Endothelial cell of umbilical vein (primary cell): Measurements from ENCODE around the gene GATA6. TPM values are rescaled to one million over a fixed set of nuclear protein-coding genes. Genes with fewer than 3 reads are reported as not detected.

Experiments
- BruUV-seq: library from RNA; stranded (reverse); fragments of 400-500 nt; replicated peaks from 2 replicates; lab custom pipeline; 2021; lab: Mats Ljungman, UMichigan
- CTCF ChIA-PET: fragments of 300-600, 350-600 bp; sonication (Branson Sonifier 250); formaldehyde crosslinking; loops from one replicate; lab custom pipeline; 2021; ENCODE audit warnings: antibody characterized with exemption, inconsistent platforms; lab: Charles Lee
- POLR2A ChIA-PET: fragments of 300-600, 350-600 bp; sonication (Branson Sonifier 250); formaldehyde crosslinking; loops from one replicate; lab custom pipeline; 2021; ENCODE audit warnings: antibody characterized with exemption, inconsistent platforms; lab: Charles Lee
- DNase-seq: peaks from one replicate; pipeline ENCODE4 v3.0.0-alpha.2; 2011; ENCODE audit warnings: low read depth, low spot score
- FAIRE-seq: peaks from 2 replicates; lab custom pipeline; 2011; peaks lifted over from hg19 to GRCh38; lab: Jason Lieb, UNC
- H2AFZ ChIP-seq: 2 replicates; pipeline ENCODE4 v1.6.0; 2012; ENCODE audit warnings: low read depth, low read length, control low read depth, inconsistent platforms
- H3K27ac ChIP-seq: 2 replicates; pipeline ENCODE4 v1.5.1; 2011; ENCODE audit warnings: low read depth, mild to moderate bottlenecking, control low read depth, low read length, moderate library complexity; ENCODE audit not compliant: insufficient read depth
- H3K27me3 ChIP-seq, 2 experiments: 2 replicates each; pipeline versions ENCODE4 v1.6.0 to v1.6.1; 2011; ENCODE audit warnings: low read length in 2 of 2, mixed read lengths in 1 of 2; ENCODE audit not compliant: control insufficient read depth in 2 of 2, insufficient read depth in 2 of 2
- H3K36me3 ChIP-seq, 2 experiments: 2 replicates in 1 of 2; 3 replicates in 1 of 2; pipeline ENCODE4 v1.5.1; 2011; ENCODE audit warnings: low read length in 2 of 2, mild to moderate bottlenecking in 1 of 2, moderate library complexity in 1 of 2; ENCODE audit not compliant: control insufficient read depth in 2 of 2, insufficient read depth in 2 of 2; ENCODE audit errors: extremely low read depth in 1 of 2
- H3K4me1 ChIP-seq: 3 replicates; pipeline ENCODE4 v1.5.1; 2011; ENCODE audit warnings: mild to moderate bottlenecking, low read length; ENCODE audit not compliant: control insufficient read depth, insufficient read depth; ENCODE audit errors: extremely low read depth
- H3K4me2 ChIP-seq: 2 replicates; pipeline ENCODE4 v1.6.1; 2011; ENCODE audit warnings: low read length, control low read depth, mixed read lengths; ENCODE audit not compliant: insufficient read depth
- H3K4me3 ChIP-seq, 3 experiments: fragments of 200-600 bp in 1 of 3; sonication (generic), shearing (Covaris generic) in 1 of 3; replicated peaks in 1 of 3; 2 replicates each; pipeline ENCODE4 v1.5.1; 2011 to 2016; ENCODE audit warnings: control low read depth in 3 of 3, low read length in 3 of 3, mild to moderate bottlenecking in 2 of 3, inconsistent platforms in 1 of 3, low read depth in 1 of 3, moderate library complexity in 1 of 3; ENCODE audit not compliant: insufficient read depth in 1 of 3
- H3K79me2 ChIP-seq: 2 replicates; pipeline ENCODE4 v1.6.0; 2012; ENCODE audit warnings: low read length, inconsistent platforms; ENCODE audit not compliant: control insufficient read depth, insufficient read depth
- H3K9ac ChIP-seq: replicated peaks from 2 replicates; pipeline ENCODE3; 2011; ENCODE audit warnings: low read length, control low read depth; ENCODE audit not compliant: insufficient read depth; ENCODE audit errors: extremely low read depth
- H3K9me1 ChIP-seq: replicated peaks from 3 replicates; pipeline ENCODE4 v1.6.0; 2011; ENCODE audit warnings: mild to moderate bottlenecking, low read length; ENCODE audit not compliant: control insufficient read depth, insufficient read depth; ENCODE audit errors: extremely low read depth
- H3K9me3 ChIP-seq: replicated peaks from 2 replicates; pipeline ENCODE4 v1.5.1; 2012; ENCODE audit warnings: low read length, inconsistent platforms; ENCODE audit not compliant: control insufficient read depth, insufficient read depth
- H4K20me1 ChIP-seq: replicated peaks from 2 replicates; pipeline ENCODE3; 2011; ENCODE audit warnings: mild to moderate bottlenecking, low read length; ENCODE audit not compliant: control insufficient read depth, insufficient read depth; ENCODE audit errors: extremely low read depth
- CTCF ChIP-seq, 2 donors: IDR thresholded peaks; 1 replicate in 1 of 2; 2 replicates in 1 of 2; pipeline ENCODE4 v1.5.1; 2011; ENCODE audit warnings: low read length in 2 of 2, mild to moderate bottlenecking in 2 of 2, moderate library complexity in 2 of 2, control low read depth in 1 of 2, inconsistent platforms in 1 of 2, low read depth in 1 of 2; ENCODE audit not compliant: insufficient read depth in 1 of 2; ENCODE audit errors: extremely low read depth in 1 of 2
- EZH2 ChIP-seq: IDR thresholded peaks from 2 replicates; pipeline ENCODE4 v1.6.1; 2012; ENCODE audit warnings: borderline replicate concordance, low read depth, mild to moderate bottlenecking, moderate library complexity, low read length, inconsistent platforms; ENCODE audit not compliant: severe bottlenecking
- FOS ChIP-seq: IDR thresholded peaks from 2 replicates; pipeline ENCODE4 v1.6.1; 2011; ENCODE audit warnings: mild to moderate bottlenecking, low read length, moderate library complexity, borderline replicate concordance; ENCODE audit not compliant: insufficient read depth
- GATA2 ChIP-seq: IDR thresholded peaks from 2 replicates; pipeline ENCODE4 v1.7.0; 2011; ENCODE audit warnings: low read depth, mild to moderate bottlenecking, moderate library complexity, mixed read lengths, low read length; ENCODE audit not compliant: insufficient read length, insufficient read depth
- JUN ChIP-seq: IDR thresholded peaks from 2 replicates; pipeline ENCODE4 v1.6.1; 2011; ENCODE audit warnings: borderline replicate concordance, low read depth; ENCODE audit not compliant: insufficient read length, insufficient read depth
- MYC ChIP-seq: IDR thresholded peaks from one replicate; pipeline ENCODE4 v1.6.1; 2011; ENCODE audit warnings: mild to moderate bottlenecking, low read depth, low read length
- POLR2A ChIP-seq: IDR thresholded peaks from 2 replicates; pipeline ENCODE4 v1.6.1; 2012; ENCODE audit warnings: low read depth, mild to moderate bottlenecking, control low read depth, low read length
- POLR2AphosphoS5 ChIP-seq: IDR thresholded peaks from 2 replicates; pipeline ENCODE4 v1.6.1; 2012; ENCODE audit warnings: low read depth, mild to moderate bottlenecking, control low read depth, low read length, moderate library complexity; ENCODE audit not compliant: insufficient read depth
- dilution Hi-C: fragments of 300-500 bp; cut with MboI; formaldehyde crosslinking; loops from one replicate; pipeline ENCODE4 v1.15.0; 2019; ENCODE audit warnings: low sequenced_read_pairs; ENCODE audit not compliant: extremely low pct_ligation_motif_present
- intact Hi-C: fragments of 100-400 bp; cut with micrococcal nuclease; formaldehyde crosslinking; loops from one replicate; pipeline ENCODE4 v1.10.0; 2022
- polyA plus RNA-seq, 4 experiments: library from polyadenylated mRNA; depleted of rRNA in 3 of 4; stranded (reverse) in 3 of 4; unstranded in 1 of 4; fragments of >200 nt; gene quantifications; 2 replicates each; pipeline versions ENCODE4 v1.2.1 to v1.2.3, GENCODE V29; 2011 to 2012; ENCODE audit warnings: missing spikeins in 1 of 4
- total RNA-seq: library from RNA; stranded (reverse); gene quantifications from 2 replicates; pipeline ENCODE4 v1.2.3, GENCODE V29; 2021

Gene GATA6
- total and polyA plus RNA-seq, 2 donors (not counting 3 experiments of a cell fraction or from before 2014, with no cell fraction given) = 4.1 to 14.6 TPM

- CTCF ChIA-PET = interaction anchor here (0.9 to 2.0 kb wide), 3 partner anchors 18 to 371 kb away, joined by 3 to 8 read pairs (median 6); no protein-coding TSS in a partner anchor
- dilution Hi-C loops = loop anchor here (25.0 kb wide), 1 partner anchor 246 kb away; no protein-coding TSS in a partner anchor
- H3K9me1 ChIP-seq = no peaks in the 10 kb centered on the region
Observed at GRCh38 chr18:22191346-22191695, 21.9 kb downstream of the GATA6 start.

More at GRCh38 chr18:22191346-22191695, 21.9 kb downstream of the GATA6 start:
- DNase-seq (no peak), FAIRE-seq (no peak)
- Histone ChIP-seq H2AFZ (no peak overlapping the region), H3K4me3 (no peak overlapping the region), H3K9me3 (no peaks in the 10 kb centered on the region), H3K4me2 (peak overlapping the region; percentile 91), H3K9ac (peak overlapping the region; percentile 76), H3K27me3 (no peaks in the 10 kb centered on the region), H3K4me1 (peaks cover 73% of the 10 kb centered on the region), H3K27ac (peak overlapping the region; percentile 49), H4K20me1 (no peaks in the 10 kb centered on the region), H3K79me2 (peaks cover 63% of the 10 kb centered on the region), H3K36me3 (peaks cover 0 to 1% of the 10 kb centered on the region in 2 experiments)
- BruUV-seq = no TSS peak
- TF ChIP-seq GATA2 (no peak), POLR2AphosphoS5 (no peak), MYC (no peak), EZH2 (no peak), CTCF (IDR thresholded peaks at IDR 0.05; ENCODE audit: extremely low read depth in 1 of 2, insufficient read depth in 1 of 2, low read depth in 1 of 2, low read length in 2 of 2) (no peak), JUN (no peak), POLR2A (no peak), FOS (no peak)
- intact Hi-C loops = loop anchor here (1.0 to 5.0 kb wide), 3 partner anchors 156 to 371 kb away; no protein-coding TSS in a partner anchor
- POLR2A ChIA-PET = interaction anchor here (1.1 kb wide), 1 partner anchor 24 kb away, joined by 3 read pairs; no protein-coding TSS in a partner anchor
